GM12878 (cell line): Measurements from ENCODE around the gene CAMK2N2. TPM values are rescaled to one million over a fixed set of nuclear protein-coding genes. Genes with fewer than 3 reads are reported as not detected.

Experiments used
- ATF7 ChIP-seq: fragments of 450-650 bp; IDR thresholded peaks from 2 replicates; pipeline ENCODE4 v1.6.1; 2016; ENCODE audit warnings: low read depth, mild to moderate bottlenecking
- CBX3 ChIP-seq: fragments of 200-600 bp; sonication (generic); IDR thresholded peaks from 2 replicates; pipeline ENCODE4 v1.6.1; 2016; ENCODE audit warnings: low read depth, borderline replicate concordance
- CHD2 ChIP-seq: IDR thresholded peaks from 2 replicates; pipeline ENCODE4 v1.6.1; 2011; ENCODE audit warnings: low read depth, low read length, improper control_type of control experiment, borderline replicate concordance
- DPF2 ChIP-seq: fragments of 450-650 bp; IDR thresholded peaks from 2 replicates; pipeline ENCODE4 v1.6.1; 2017; ENCODE audit warnings: mild to moderate bottlenecking
- EZH2 ChIP-seq: IDR thresholded peaks from 2 replicates; pipeline ENCODE4 v1.6.1; 2012; ENCODE audit warnings: low read depth, mild to moderate bottlenecking, control low read depth, inconsistent platforms, low read length, borderline replicate concordance; ENCODE audit not compliant: control insufficient read depth
- GABPA ChIP-seq: IDR thresholded peaks from 2 replicates; pipeline ENCODE4 v1.6.1; 2014; ENCODE audit warnings: antibody characterized with exemption, low read depth, mild to moderate bottlenecking, inconsistent platforms
- HCFC1 ChIP-seq: fragments of 150-350 bp; IDR thresholded peaks from 2 replicates; pipeline ENCODE4 v1.6.1; 2014; ENCODE audit warnings: low read length
- HDAC2 ChIP-seq: fragments of 200-600 bp; sonication (generic); IDR thresholded peaks from 2 replicates; pipeline ENCODE4 v1.6.1; 2017
- KAT2A ChIP-seq: conservative IDR thresholded peaks from 2 replicates; pipeline ENCODE4 v1.6.1; 2011; ENCODE audit warnings: low read depth, low read length; ENCODE audit not compliant: control insufficient read depth
- LARP7 ChIP-seq: fragments of 450-650 bp; IDR thresholded peaks from 2 replicates; pipeline ENCODE4 v1.6.1; 2017; ENCODE audit warnings: mild to moderate bottlenecking
- MXI1 ChIP-seq: fragments of 150-350 bp; IDR thresholded peaks from 2 replicates; pipeline ENCODE4 v1.6.1; 2011; ENCODE audit warnings: low read depth, mild to moderate bottlenecking, inconsistent platforms, low read length, improper control_type of control experiment
- MYC ChIP-seq: IDR thresholded peaks from 2 replicates; pipeline ENCODE4 v1.6.1; 2011; ENCODE audit warnings: mild to moderate bottlenecking, low read length, moderate library complexity, inconsistent platforms; ENCODE audit not compliant: insufficient read depth, insufficient replicate concordance, insufficient read length, severe bottlenecking
- NBN ChIP-seq: fragments of 450-650 bp; IDR thresholded peaks from 2 replicates; pipeline ENCODE4 v1.6.1; 2016
- NFIC ChIP-seq: IDR thresholded peaks from 2 replicates; pipeline ENCODE4 v1.6.1; 2012; ENCODE audit warnings: low read depth, mild to moderate bottlenecking, inconsistent platforms, low read length, moderate library complexity
- NFYA ChIP-seq: IDR thresholded peaks from 2 replicates; pipeline ENCODE4 v1.6.1; 2011; ENCODE audit warnings: low read depth, mild to moderate bottlenecking, low read length, improper control_type of control experiment, borderline replicate concordance
- RAD21 ChIP-seq: IDR thresholded peaks from 2 replicates; pipeline ENCODE4 v1.6.1; 2011; ENCODE audit warnings: mild to moderate bottlenecking, low read depth, low read length, moderate library complexity; ENCODE audit not compliant: insufficient read depth
- RELA ChIP-seq: fragments of 450-650 bp; IDR thresholded peaks from 2 replicates; pipeline ENCODE4 v1.8.0; 2014; ENCODE audit warnings: borderline replicate concordance; ENCODE audit not compliant: partially characterized antibody
- RUNX3 ChIP-seq: IDR thresholded peaks from 2 replicates; pipeline ENCODE4 v1.6.1; 2012; ENCODE audit warnings: low read length, inconsistent platforms
- SMAD5 ChIP-seq: IDR thresholded peaks from 2 replicates; pipeline ENCODE4 v1.6.1; 2016; ENCODE audit warnings: antibody characterized with exemption, low read depth
- USF2 ChIP-seq: IDR thresholded peaks from 2 replicates; pipeline ENCODE4 v1.6.1; 2011; ENCODE audit warnings: low read depth, low read length, improper control_type of control experiment, borderline replicate concordance
- ZBTB40 ChIP-seq: fragments of 450-650 bp; IDR thresholded peaks from 2 replicates; pipeline ENCODE4 v1.6.1; 2016; ENCODE audit warnings: mild to moderate bottlenecking, moderate library complexity, borderline replicate concordance
- polyA plus RNA-seq, 11 experiments: library from polyadenylated mRNA; depleted of rRNA in 4 of 11; unstranded in 6 of 11; stranded (reverse) in 5 of 11; fragments of >200 nt; fragmentation: Nextera tagmentation in 4 of 11; fragmentation: Illumina TruSeq in 1 of 11; extraction: Ambion mirVana in 4 of 11; extraction: Trizol in 1 of 11; gene quantifications; 1 replicate in 1 of 11; 2 replicates in 10 of 11; pipeline versions ENCODE4 v1.2.1 to v1.2.3, GENCODE V29; 2011 to 2016; ENCODE audit warnings: inconsistent platforms in 2 of 11, missing spikeins in 2 of 11, low read depth in 1 of 11
- total RNA-seq, 4 experiments: library from RNA; depleted of rRNA in 3 of 4; stranded (reverse); fragments of >200 nt in 3 of 4; fragmentation: Illumina TruSeq in 1 of 4; extraction: Trizol in 1 of 4; gene quantifications; 2 replicates each; pipeline versions ENCODE4 v1.2.1 to v1.2.3, GENCODE V29; 2013 to 2021
- TF ChIP-seq, protein P1 (sequence below): fragments of 450-650 bp; IDR thresholded peaks from 2 replicates; pipeline ENCODE4 v1.6.1; 2017; ENCODE audit warnings: low read depth, mild to moderate bottlenecking, moderate library complexity
- TF ChIP-seq, protein P2 (sequence below): fragments of 450-650 bp; IDR thresholded peaks from 2 replicates; pipeline ENCODE4 v1.6.1; 2014; ENCODE audit warnings: mild to moderate bottlenecking

Gene CAMK2N2
- total and polyA plus RNA-seq, 10 of the 15 experiments (the other 5 are each of a cell fraction or from before 2014, with no cell fraction given), result 0.06 to 1.4 (median 0.45) TPM; not detected in 1

DNA sequence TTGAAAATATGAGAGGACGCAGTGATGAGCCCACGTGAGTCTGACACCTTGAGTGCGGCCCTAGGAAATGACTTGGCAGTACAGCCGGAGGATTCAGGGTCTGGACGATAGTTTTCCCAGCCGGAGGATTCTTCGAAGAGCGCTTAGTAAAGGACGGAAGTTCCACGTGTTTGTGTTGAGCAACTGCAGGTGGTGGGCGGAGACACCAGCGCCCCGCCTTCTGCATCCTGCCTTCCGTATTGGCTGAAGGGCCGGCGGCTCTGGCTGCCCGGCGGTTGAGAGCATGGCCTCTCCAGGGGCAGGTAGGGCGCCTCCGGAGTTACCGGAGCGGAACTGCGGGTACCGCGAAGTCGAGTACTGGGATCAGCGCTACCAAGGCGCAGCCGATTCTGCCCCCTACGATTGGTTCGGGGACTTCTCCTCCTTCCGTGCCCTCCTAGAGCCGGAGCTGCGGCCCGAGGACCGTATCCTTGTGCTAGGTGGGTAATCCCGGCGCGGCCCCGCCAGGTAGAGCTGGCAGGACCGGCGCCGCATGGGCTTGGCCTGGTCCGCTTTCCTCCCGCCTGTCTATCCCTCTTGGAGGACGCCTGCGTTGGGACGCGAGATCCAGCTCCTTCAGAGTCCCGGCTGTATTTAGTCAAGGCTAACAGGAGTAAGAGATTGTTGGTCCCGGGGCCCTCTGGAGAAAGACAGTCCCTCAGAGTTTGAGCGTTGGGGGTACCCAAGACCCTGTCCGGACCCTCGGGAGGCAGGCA, 11.8 kb downstream of the CAMK2N2 start, which contains the start of gene EEF1AKMT4 (continued):
- TF ChIP-seq, protein P1, sequence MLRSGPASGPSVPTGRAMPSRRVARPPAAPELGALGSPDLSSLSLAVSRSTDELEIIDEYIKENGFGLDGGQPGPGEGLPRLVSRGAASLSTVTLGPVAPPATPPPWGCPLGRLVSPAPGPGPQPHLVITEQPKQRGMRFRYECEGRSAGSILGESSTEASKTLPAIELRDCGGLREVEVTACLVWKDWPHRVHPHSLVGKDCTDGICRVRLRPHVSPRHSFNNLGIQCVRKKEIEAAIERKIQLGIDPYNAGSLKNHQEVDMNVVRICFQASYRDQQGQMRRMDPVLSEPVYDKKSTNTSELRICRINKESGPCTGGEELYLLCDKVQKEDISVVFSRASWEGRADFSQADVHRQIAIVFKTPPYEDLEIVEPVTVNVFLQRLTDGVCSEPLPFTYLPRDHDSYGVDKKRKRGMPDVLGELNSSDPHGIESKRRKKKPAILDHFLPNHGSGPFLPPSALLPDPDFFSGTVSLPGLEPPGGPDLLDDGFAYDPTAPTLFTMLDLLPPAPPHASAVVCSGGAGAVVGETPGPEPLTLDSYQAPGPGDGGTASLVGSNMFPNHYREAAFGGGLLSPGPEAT, result no peak
- TF ChIP-seq HDAC2 (no peak), RAD21 (no peak), CBX3 (no peak), RELA (no peak), NFIC (no peak), USF2 (no peak), LARP7 (peak; percentile 17; the same call in 1 of the 2 replicates), NFYA (no peak), DPF2 (peak; percentile 21; the same call in 1 of the 2 replicates), CHD2 (0 out of 2 replicates have a peak, but pooled peaks have one; percentile 17), SMAD5 (no peak), EZH2 (no peak), MXI1 (peak; percentile 100), MYC (peak; percentile 93), NBN (no peak), ZBTB40 (no peak; the same call in none of the 2 replicates), RUNX3 (0 out of 2 replicates have a peak, but pooled peaks have one; percentile 43), KAT2A (no peak), HCFC1 (peak; percentile 62), ATF7 (0 out of 2 replicates have a peak, but pooled peaks have one; percentile 12), GABPA (peak; percentile 89)
- TF ChIP-seq, protein P2, sequence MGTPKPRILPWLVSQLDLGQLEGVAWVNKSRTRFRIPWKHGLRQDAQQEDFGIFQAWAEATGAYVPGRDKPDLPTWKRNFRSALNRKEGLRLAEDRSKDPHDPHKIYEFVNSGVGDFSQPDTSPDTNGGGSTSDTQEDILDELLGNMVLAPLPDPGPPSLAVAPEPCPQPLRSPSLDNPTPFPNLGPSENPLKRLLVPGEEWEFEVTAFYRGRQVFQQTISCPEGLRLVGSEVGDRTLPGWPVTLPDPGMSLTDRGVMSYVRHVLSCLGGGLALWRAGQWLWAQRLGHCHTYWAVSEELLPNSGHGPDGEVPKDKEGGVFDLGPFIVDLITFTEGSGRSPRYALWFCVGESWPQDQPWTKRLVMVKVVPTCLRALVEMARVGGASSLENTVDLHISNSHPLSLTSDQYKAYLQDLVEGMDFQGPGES, result no peak
